HepG2 (cell line): ENCODE data around the gene UNC5CL. TPM values are rescaled to one million over a fixed set of nuclear protein-coding genes. Genes with fewer than 3 reads are reported as not detected.

Experiments used
- HNRNPH1 ChIP-seq: fragments of 200-400 bp; formaldehyde crosslinking; optimal IDR thresholded peaks from 2 replicates; pipeline ENCODE3; 2017; ENCODE audit warnings: mild to moderate bottlenecking, low read depth, low read length
- HNRNPLL ChIP-seq: fragments of 200-400 bp; formaldehyde crosslinking; IDR thresholded peaks from 2 replicates; pipeline ENCODE4 v1.6.1; 2017; ENCODE audit warnings: mild to moderate bottlenecking, low read depth, low read length; ENCODE audit not compliant: poor library complexity, severe bottlenecking
- IRF2 ChIP-seq: IDR thresholded peaks from 2 replicates; pipeline ENCODE4 v1.6.1; 2018; ENCODE audit warnings: missing genetic modification reagents, missing compliant biosample characterization
- KAT2B ChIP-seq: fragments of 150-350 bp; IDR thresholded peaks from 2 replicates; pipeline ENCODE4 v1.6.1; 2014; ENCODE audit warnings: low read depth, low read length, borderline replicate concordance
- LBX2 ChIP-seq: sonication (generic); formaldehyde crosslinking; IDR thresholded peaks from 2 replicates; pipeline ENCODE4 v1.5.0; 2020; ENCODE audit warnings: missing genetic modification reagents, mild to moderate bottlenecking, borderline replicate concordance
- LCORL ChIP-seq, 2 experiments: fragments of 450-650 bp in 1 of 2; sonication (generic) in 1 of 2; formaldehyde crosslinking in 1 of 2; IDR thresholded peaks; 2 replicates each; pipeline versions ENCODE4 v1.5.0 to v1.6.1; 2017 to 2020; ENCODE audit warnings: antibody characterized with exemption in 1 of 2, missing genetic modification reagents in 1 of 2
- MED8 ChIP-seq: sonication (generic); formaldehyde crosslinking; IDR thresholded peaks from 2 replicates; pipeline ENCODE4 v1.8.1; 2023; ENCODE audit warnings: mild to moderate bottlenecking, missing genetic modification reagents; ENCODE audit not compliant: insufficient replicate concordance
- MTA1 ChIP-seq: sonication (generic); formaldehyde crosslinking; IDR thresholded peaks from 2 replicates; pipeline ENCODE4 v1.4.0; 2020; ENCODE audit warnings: missing genetic modification reagents, mild to moderate bottlenecking, borderline replicate concordance
- NCOA1 ChIP-seq: sonication (generic); formaldehyde crosslinking; IDR thresholded peaks from 2 replicates; pipeline ENCODE4 v1.9.0; 2021; ENCODE audit warnings: missing genetic modification reagents
- PBX2 ChIP-seq: IDR thresholded peaks from 2 replicates; pipeline ENCODE4 v1.6.1; 2016; ENCODE audit warnings: control low read depth
- SAFB2 ChIP-seq: sonication (generic); formaldehyde crosslinking; IDR thresholded peaks from 2 replicates; pipeline ENCODE4 v1.5.1; 2020; ENCODE audit warnings: missing genetic modification reagents, low read depth, mild to moderate bottlenecking, borderline replicate concordance
- SSRP1 ChIP-seq: IDR thresholded peaks from 2 replicates; pipeline ENCODE4 v1.6.1; 2016; ENCODE audit warnings: control low read depth
- THRA ChIP-seq: sonication (generic); formaldehyde crosslinking; IDR thresholded peaks from 2 replicates; pipeline ENCODE4 v1.4.0; 2020; ENCODE audit warnings: missing genetic modification reagents, borderline replicate concordance
- TMF1 ChIP-seq: sonication (generic); formaldehyde crosslinking; IDR thresholded peaks from 2 replicates; pipeline ENCODE4 v1.8.1; 2022; ENCODE audit warnings: low read depth, missing genetic modification reagents
- ZBTB34 ChIP-seq: sonication (generic); formaldehyde crosslinking; IDR thresholded peaks from 2 replicates; pipeline ENCODE4 v1.8.0; 2022; ENCODE audit warnings: mild to moderate bottlenecking, missing genetic modification reagents
- ZFP1 ChIP-seq: IDR thresholded peaks from 2 replicates; pipeline ENCODE4 v1.6.1; 2016
- ZMAT5 ChIP-seq: sonication (generic); formaldehyde crosslinking; IDR thresholded peaks from 2 replicates; pipeline ENCODE4 v1.5.0; 2020; ENCODE audit warnings: mild to moderate bottlenecking, low read depth, missing genetic modification reagents, borderline replicate concordance
- ZNF136 ChIP-seq: sonication (generic); formaldehyde crosslinking; IDR thresholded peaks from 2 replicates; pipeline ENCODE4 v1.8.1; 2022; ENCODE audit warnings: low read depth, mild to moderate bottlenecking, moderate library complexity, missing genetic modification reagents
- ZNF251 ChIP-seq: sonication (generic); formaldehyde crosslinking; IDR thresholded peaks from 2 replicates; pipeline ENCODE4 v1.9.0; 2021; ENCODE audit warnings: mild to moderate bottlenecking, missing genetic modification reagents
- ZNF720 ChIP-seq: sonication (generic); formaldehyde crosslinking; IDR thresholded peaks from 2 replicates; pipeline ENCODE4 v1.4.0; 2020; ENCODE audit warnings: missing genetic modification reagents
- ZNF780A ChIP-seq: sonication (generic); formaldehyde crosslinking; IDR thresholded peaks from 2 replicates; pipeline ENCODE4 v1.8.0; 2022; ENCODE audit warnings: mild to moderate bottlenecking, missing genetic modification reagents, moderate library complexity
- ZNF83 ChIP-seq: sonication (generic); formaldehyde crosslinking; IDR thresholded peaks from 2 replicates; pipeline ENCODE4 v1.4.0; 2020; ENCODE audit warnings: missing genetic modification reagents, mild to moderate bottlenecking, borderline replicate concordance
- ZNF891 ChIP-seq: sonication (generic); formaldehyde crosslinking; IDR thresholded peaks from 2 replicates; pipeline ENCODE4 v1.5.0; 2020; ENCODE audit warnings: mild to moderate bottlenecking, missing genetic modification reagents
- ZSCAN21 ChIP-seq: sonication (generic); formaldehyde crosslinking; IDR thresholded peaks from 2 replicates; pipeline ENCODE4 v1.8.0; 2022; ENCODE audit warnings: mild to moderate bottlenecking, missing genetic modification reagents, moderate library complexity, borderline replicate concordance
- ZSCAN9 ChIP-seq: IDR thresholded peaks from 2 replicates; pipeline ENCODE4 v1.6.1; 2016; ENCODE audit warnings: borderline replicate concordance
- polyA plus RNA-seq, 8 experiments: library from polyadenylated mRNA; depleted of rRNA in 3 of 8; stranded (reverse) in 7 of 8; unstranded in 1 of 8; fragments of >200 nt; fragmentation: Illumina TruSeq in 4 of 8; extraction: Trizol in 4 of 8; gene quantifications; 2 replicates each; pipeline versions ENCODE4 v1.2.1 to v1.2.3, GENCODE V29; 2011 to 2016; ENCODE audit warnings: low read depth in 4 of 8, missing spikeins in 1 of 8, mixed read lengths in 1 of 8; ENCODE audit not compliant: insufficient read depth in 1 of 8
- total RNA-seq, 5 experiments: library from RNA; depleted of rRNA; stranded (reverse); fragments of >200 nt; fragmentation: Illumina TruSeq; extraction: Trizol; gene quantifications; 2 replicates each; pipeline ENCODE4 v1.2.3, GENCODE V29; 2016; ENCODE audit warnings: low read depth in 1 of 5

Gene UNC5CL
- total and polyA plus RNA-seq, 2 of the 13 experiments (the other 11 are each of a cell fraction or from before 2014, with no cell fraction given) = 2.4 to 2.5 TPM

GRCh38 chr6:41071923-41072835 lies 33.2 kb upstream of the UNC5CL start, which contains the start of gene OARD1 (continued):
- TF ChIP-seq ZNF720 = no peak
- no peak for TF ChIP-seq SSRP1 (CRISPR knock-in tag)
- TF ChIP-seq ZNF780A (CRISPR knock-in tag) = no peak
- no peak for TF ChIP-seq MTA1
- TF ChIP-seq ZBTB34 (CRISPR knock-in tag) = no peak
- TF ChIP-seq ZSCAN9 (CRISPR knock-in tag) = no peak; the same call in 1 of the 2 replicates
- TF ChIP-seq HNRNPH1 = no peak
- TF ChIP-seq NCOA1 (CRISPR knock-in tag) = peak; percentile 70; the same call in 1 of the 2 replicates
- no peak for TF ChIP-seq KAT2B
- no peak for TF ChIP-seq TMF1 (CRISPR knock-in tag)
- no peak for TF ChIP-seq ZFP1 (CRISPR knock-in tag)
- peak; percentile 93 for TF ChIP-seq HNRNPLL
- TF ChIP-seq ZNF891 = no peak; the same call in 1 of the 2 replicates
- 0 out of 2 replicates have a peak, but pooled peaks have one; percentile 64 for TF ChIP-seq LCORL (IDR thresholded peaks at IDR 0.05)
- peak; percentile 69; the same call in 1 of the 2 replicates for TF ChIP-seq LCORL (CRISPR knock-in tag; IDR thresholded peaks at IDR 0.05)
- no peak for TF ChIP-seq PBX2 (CRISPR knock-in tag)
- peak; percentile 29 for TF ChIP-seq MED8 (CRISPR knock-in tag)
- TF ChIP-seq ZNF251 (CRISPR knock-in tag) = no peak
- TF ChIP-seq SAFB2 (CRISPR knock-in tag) = peak; percentile 87; the same call in 1 of the 2 replicates
- TF ChIP-seq IRF2 (CRISPR knock-in tag) = peak; percentile 36
- TF ChIP-seq ZSCAN21 (CRISPR knock-in tag) = peak; percentile 86; the same call in 1 of the 2 replicates
- TF ChIP-seq ZNF83 = 0 out of 2 replicates have a peak, but pooled peaks have one; percentile 63
- TF ChIP-seq LBX2 = no peak
- no peak for TF ChIP-seq THRA (CRISPR knock-in tag)
- TF ChIP-seq ZNF136 = no peak
- no peak for TF ChIP-seq ZMAT5 (CRISPR knock-in tag)
